Fibroblast of villous mesenchyme (primary cell): ENCODE results near the gene JMJD8. TPM values are rescaled to one million over a fixed set of nuclear protein-coding genes. Genes with fewer than 3 reads are reported as not detected.

ENCODE experiments used
- DNase-seq: peaks from one replicate; pipeline ENCODE4 v3.0.0-alpha.2; 2010; ENCODE audit warnings: low read depth
- H3K4me3 ChIP-seq: 2 replicates; pipeline ENCODE4 v1.5.1; 2011; ENCODE audit warnings: low read depth, mild to moderate bottlenecking, low read length
- CTCF ChIP-seq: IDR thresholded peaks from 2 replicates; pipeline ENCODE4 v1.5.1; 2012; ENCODE audit warnings: low read depth, mild to moderate bottlenecking, low read length; ENCODE audit not compliant: insufficient read depth
- total RNA-seq: library from RNA; depleted of rRNA; stranded (reverse); fragments of >200 nt; gene quantifications from 2 replicates; pipeline ENCODE4 v1.2.3, GENCODE V29; 2012

Gene JMJD8
- total RNA-seq, 1 donor, result 36.3 TPM

- no peak for DNase-seq
- TF ChIP-seq CTCF, result no peak
- H3K4me3 ChIP-seq, result no peak overlapping the region
Measured at GRCh38 chr16:672371-672770, 11.8 kb downstream of the JMJD8 start.

GRCh38 chr16:671353-672131 is 12.6 kb downstream of the JMJD8 start:
- no peak for DNase-seq
- no peak for TF ChIP-seq CTCF

GRCh38 chr16:670485-671352 is 13.4 kb downstream of the JMJD8 start:
- no peak for TF ChIP-seq CTCF
- no peak for DNase-seq
- H3K4me3 ChIP-seq, result no peak overlapping the region

More at GRCh38 chr16:671353-672131, 12.6 kb downstream of the JMJD8 start:
- no peak overlapping the region for H3K4me3 ChIP-seq

- no peak overlapping the region for H3K4me3 ChIP-seq
- DNase-seq, result no peak
- TF ChIP-seq CTCF, result no peak
Measured at GRCh38 chr16:669666-670065, 14.5 kb downstream of the JMJD8 start.

GRCh38 chr16:668519-669171 is 15.5 kb downstream of the JMJD8 start:
- DNase-seq, result no peak
- H3K4me3 ChIP-seq, result peak overlapping the region; percentile 86
- TF ChIP-seq CTCF, result no peak

GRCh38 chr16:667780-668518 is 16.2 kb downstream of the JMJD8 start, which contains the start of gene RHOT2:
TSS of gene RHOT2 (plus strand) at chr16:668132. CDS start at chr16:668200, 68 bp downstream.
- TF ChIP-seq CTCF, result peak; percentile 71
- peak within 1 kb of the TSS; percentile 86 for H3K4me3 ChIP-seq
- DNase-seq, result peak; percentile 92
